ENCODE data around the gene KCTD17. TPM values are rescaled to one million over a fixed set of nuclear protein-coding genes. Genes with fewer than 3 reads are reported as not detected.

KCTD17 gene
- 10 to 100 TPM in 2 of 4 donors, 1 to 10 TPM in 1, under 1 TPM in 1; 0.59 to 31.7 (median 15.4) TPM for total RNA-seq

GRCh38 chr22:37051391-37052385, at the start of gene KCTD17:
Gene KCTD17, plus strand, starts transcription at chr22:37051742. Its CDS starts 19 bp downstream, at chr22:37051761.
- Histone ChIP-seq H3K4me3 (peak within 1 kb of the TSS; percentile 31 to 74), H3K36me3 (no peaks in the 10 kb centered on the region), H3K4me1 (no peaks in the 10 kb centered on the region), H3K9me3 (no peaks in the 10 kb centered on the region), H3K27ac (peak within 1 kb of the TSS in 1 of 2 donors; percentile 48), H3K27me3 (no peaks in the 10 kb centered on the region)
- TF ChIP-seq POLR2A (IDR thresholded peaks at IDR 0.05) (peak in 1 of 2 donors; percentile 80), CTCF (IDR thresholded peaks at IDR 0.05) (peak in 1 of 4 experiments; percentile 17)
- DNase-seq = peak; percentile 63 to 74
- intact Hi-C loops (cut with DNase I; ENCODE audit: low total_unique reads) = no loop called here

GRCh38 chr22:37001826-37002225, 49.7 kb upstream of the KCTD17 start:
- Histone ChIP-seq H3K9me3 (no peaks in the 10 kb centered on the region), H3K4me1 (no peaks in the 10 kb centered on the region), H3K27me3 (no peaks in the 10 kb centered on the region), H3K4me3 (no peak overlapping the region), H3K36me3 (no peaks in the 10 kb centered on the region), H3K27ac (no peak overlapping the region)
- TF ChIP-seq POLR2A (IDR thresholded peaks at IDR 0.05) (no peak), CTCF (IDR thresholded peaks at IDR 0.05) (no peak)
- intact Hi-C loops (cut with DNase I; ENCODE audit: low total_unique reads) = no loop called here
- DNase-seq = no peak

- Histone ChIP-seq H3K36me3 (no peaks in the 10 kb centered on the region), H3K27me3 (no peaks in the 10 kb centered on the region), H3K4me3 (no peak overlapping the region), H3K4me1 (no peaks in the 10 kb centered on the region), H3K9me3 (no peaks in the 10 kb centered on the region), H3K27ac (no peak overlapping the region)
- no peak for DNase-seq
- TF ChIP-seq POLR2A (IDR thresholded peaks at IDR 0.05) = no peak
- TF ChIP-seq CTCF (IDR thresholded peaks at IDR 0.05) = no peak
- intact Hi-C loops (cut with DNase I; ENCODE audit: low total_unique reads) = no loop called here
Observed at GRCh38 chr22:37002633-37003032, 48.9 kb upstream of the KCTD17 start.

- no peaks in the 10 kb centered on the region for H3K4me1 ChIP-seq
- intact Hi-C loops (cut with DNase I; ENCODE audit: low total_unique reads) = no loop called here
- H3K9me3 ChIP-seq = no peaks in the 10 kb centered on the region
- no peaks in the 10 kb centered on the region for H3K36me3 ChIP-seq
- no peak overlapping the region for H3K27ac ChIP-seq
- no peak for DNase-seq
- H3K4me3 ChIP-seq = no peak overlapping the region
- no peak for TF ChIP-seq POLR2A (IDR thresholded peaks at IDR 0.05)
- no peak for TF ChIP-seq CTCF (IDR thresholded peaks at IDR 0.05)
- no peaks in the 10 kb centered on the region for H3K27me3 ChIP-seq
Observed at GRCh38 chr22:37007651-37008050, 43.9 kb upstream of the KCTD17 start.

GRCh38 chr22:37008365-37008764, 43.2 kb upstream of the KCTD17 start:
- TF ChIP-seq CTCF (IDR thresholded peaks at IDR 0.05) = no peak
- TF ChIP-seq POLR2A (IDR thresholded peaks at IDR 0.05) = no peak
- no peak overlapping the region for H3K27ac ChIP-seq
- no peaks in the 10 kb centered on the region for H3K4me1 ChIP-seq
- H3K27me3 ChIP-seq = no peaks in the 10 kb centered on the region
- intact Hi-C loops (cut with DNase I; ENCODE audit: low total_unique reads) = no loop called here
- no peaks in the 10 kb centered on the region for H3K9me3 ChIP-seq
- no peak for DNase-seq
- no peak overlapping the region for H3K4me3 ChIP-seq
- no peaks in the 10 kb centered on the region for H3K36me3 ChIP-seq
